Cardiac muscle cell (in vitro differentiated cells and primary cell): ENCODE results near the gene CDH7. TPM values are rescaled to one million over a fixed set of nuclear protein-coding genes. Genes with fewer than 3 reads are reported as not detected.

Source experiments
- DNase-seq, 2 donors: peaks; one replicate each; pipeline versions ENCODE4 v3.0.0 to v3.0.0-alpha.2; 2010 to 2017; ENCODE audit warnings: low read depth in 1 of 2, low spot score in 1 of 2
- H3K27ac ChIP-seq: fragments of 200-600 bp; sonication (generic); 2 replicates; pipeline ENCODE4 v1.5.1; 2016
- H3K27me3 ChIP-seq: fragments of 200-600 bp; sonication (generic); 2 replicates; pipeline ENCODE4 v1.6.0; 2016; ENCODE audit warnings: control low read depth
- H3K36me3 ChIP-seq: fragments of 200-600 bp; sonication (generic); 2 replicates; pipeline ENCODE4 v1.5.1; 2016; ENCODE audit warnings: control low read depth
- H3K4me1 ChIP-seq: fragments of 200-600 bp; sonication (generic); 2 replicates; pipeline ENCODE4 v1.8.1; 2017; ENCODE audit warnings: low read depth, mild to moderate bottlenecking, mixed run types
- H3K4me3 ChIP-seq: fragments of 200-600 bp; sonication (generic); 2 replicates; pipeline ENCODE4 v1.5.1; 2016; ENCODE audit warnings: mild to moderate bottlenecking
- H3K9me3 ChIP-seq: fragments of 200-600 bp; sonication (generic); 2 replicates; pipeline ENCODE4 v1.5.1; 2017; ENCODE audit warnings: low read depth, mild to moderate bottlenecking, control low read depth
- polyA plus RNA-seq: library from polyadenylated mRNA; unstranded; fragments of >200 nt; fragmentation: Nextera tagmentation; extraction: Ambion mirVana; gene quantifications from 2 replicates; pipeline ENCODE4 v1.2.1, GENCODE V29; 2016
- total RNA-seq: library from RNA; depleted of rRNA; stranded (reverse); fragments of >200 nt; gene quantifications from 2 replicates; pipeline ENCODE4 v1.2.3, GENCODE V29; 2016
- TF ChIP-seq, protein P1 (sequence below): IDR thresholded peaks from 2 replicates; pipeline ENCODE4 v1.5.1; 2012; ENCODE audit warnings: low read depth, mild to moderate bottlenecking, low read length

CDH7 gene
- total and polyA plus RNA-seq, 2 experiments from 2014 or later, result 0.01 to 0.74 TPM

DNA sequence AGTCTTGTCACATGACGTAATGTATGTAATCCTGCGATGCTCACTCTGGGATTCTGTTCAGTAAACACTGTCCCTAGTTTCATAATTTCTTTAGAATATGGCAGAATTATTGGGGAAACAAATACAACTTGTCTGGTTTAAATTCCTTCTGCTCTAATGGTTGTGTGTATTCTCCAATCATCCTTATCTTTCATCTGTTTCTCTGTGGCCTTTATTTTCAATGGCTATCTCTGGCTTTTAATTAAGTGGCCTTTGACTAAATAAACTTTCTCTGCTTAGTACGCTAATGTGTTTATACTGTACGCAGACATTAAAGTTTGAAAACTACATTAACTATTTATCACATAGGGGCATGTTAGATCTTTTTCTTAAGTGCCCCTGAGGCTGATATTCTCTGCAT lies 40.9 kb downstream of the CDH7 start:
- Histone ChIP-seq H3K4me3 (no peak overlapping the region), H3K9me3 (no peaks in the 10 kb centered on the region), H3K27ac (no peak overlapping the region), H3K27me3 (no peaks in the 10 kb centered on the region), H3K4me1 (no peaks in the 10 kb centered on the region), H3K36me3 (no peaks in the 10 kb centered on the region)
- TF ChIP-seq, protein P1, sequence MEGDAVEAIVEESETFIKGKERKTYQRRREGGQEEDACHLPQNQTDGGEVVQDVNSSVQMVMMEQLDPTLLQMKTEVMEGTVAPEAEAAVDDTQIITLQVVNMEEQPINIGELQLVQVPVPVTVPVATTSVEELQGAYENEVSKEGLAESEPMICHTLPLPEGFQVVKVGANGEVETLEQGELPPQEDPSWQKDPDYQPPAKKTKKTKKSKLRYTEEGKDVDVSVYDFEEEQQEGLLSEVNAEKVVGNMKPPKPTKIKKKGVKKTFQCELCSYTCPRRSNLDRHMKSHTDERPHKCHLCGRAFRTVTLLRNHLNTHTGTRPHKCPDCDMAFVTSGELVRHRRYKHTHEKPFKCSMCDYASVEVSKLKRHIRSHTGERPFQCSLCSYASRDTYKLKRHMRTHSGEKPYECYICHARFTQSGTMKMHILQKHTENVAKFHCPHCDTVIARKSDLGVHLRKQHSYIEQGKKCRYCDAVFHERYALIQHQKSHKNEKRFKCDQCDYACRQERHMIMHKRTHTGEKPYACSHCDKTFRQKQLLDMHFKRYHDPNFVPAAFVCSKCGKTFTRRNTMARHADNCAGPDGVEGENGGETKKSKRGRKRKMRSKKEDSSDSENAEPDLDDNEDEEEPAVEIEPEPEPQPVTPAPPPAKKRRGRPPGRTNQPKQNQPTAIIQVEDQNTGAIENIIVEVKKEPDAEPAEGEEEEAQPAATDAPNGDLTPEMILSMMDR, result no peak
- no peak for DNase-seq

DNA sequence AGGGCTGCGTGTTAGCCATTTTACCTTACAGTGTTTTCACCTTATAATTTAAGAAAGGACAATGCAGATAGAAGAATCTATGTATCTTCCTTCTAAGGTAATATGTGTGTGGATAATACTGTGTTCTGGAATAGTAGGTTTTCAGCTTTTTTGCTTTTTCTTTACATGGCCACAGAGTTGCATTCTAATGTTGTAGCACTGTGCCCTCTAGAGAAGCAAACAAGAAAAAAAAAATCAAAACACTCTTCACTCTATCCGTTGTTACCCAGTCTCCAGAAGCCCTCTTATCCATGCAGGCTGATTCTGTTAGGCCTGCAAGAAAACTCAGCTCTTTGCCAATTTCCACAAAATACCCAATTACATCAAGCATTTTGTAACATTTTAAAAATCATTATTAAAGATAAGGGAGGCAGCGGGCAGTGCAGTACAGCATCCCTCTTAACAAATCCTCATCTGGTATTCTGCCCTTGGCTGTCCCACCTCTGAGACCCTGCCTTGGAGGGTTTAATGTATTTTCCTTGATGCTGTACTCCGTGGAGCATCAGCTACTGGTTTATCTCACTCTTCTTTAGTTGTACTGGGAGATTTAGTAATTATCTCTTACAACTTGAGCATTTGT lies 41.8 kb downstream of the CDH7 start:
- TF ChIP-seq, protein P1, result no peak
- no peaks in the 10 kb centered on the region for H3K9me3 ChIP-seq
- DNase-seq, result no peak
- no peaks in the 10 kb centered on the region for H3K27me3 ChIP-seq
- H3K4me1 ChIP-seq, result no peaks in the 10 kb centered on the region
- no peak overlapping the region for H3K27ac ChIP-seq
- H3K4me3 ChIP-seq, result no peak overlapping the region
- H3K36me3 ChIP-seq, result no peaks in the 10 kb centered on the region

DNA sequence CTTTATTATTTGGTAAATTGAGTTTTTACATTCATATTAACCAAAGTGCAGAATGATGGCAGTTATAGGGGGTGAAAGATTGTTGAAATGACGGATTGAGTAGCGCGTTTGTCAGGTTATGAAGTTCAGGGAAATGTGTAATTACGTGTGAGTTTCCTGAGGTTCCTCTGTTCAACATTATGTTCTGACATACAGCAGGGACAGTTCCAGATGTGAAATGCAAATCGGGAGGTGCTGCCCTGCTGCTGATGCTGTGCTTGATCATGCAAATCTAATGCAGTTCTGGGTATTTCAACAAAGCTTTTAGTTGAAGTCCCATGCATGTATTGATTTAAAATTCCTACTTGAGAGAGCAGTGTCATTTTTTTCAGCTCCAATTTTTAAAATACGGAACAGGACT lies 57.9 kb downstream of the CDH7 start:
- no peak overlapping the region for H3K27ac ChIP-seq
- no peaks in the 10 kb centered on the region for H3K27me3 ChIP-seq
- no peaks in the 10 kb centered on the region for H3K4me1 ChIP-seq
- H3K36me3 ChIP-seq, result no peaks in the 10 kb centered on the region
- no peak overlapping the region for H3K4me3 ChIP-seq
- no peak for DNase-seq
- no peaks in the 10 kb centered on the region for H3K9me3 ChIP-seq
- TF ChIP-seq, protein P1, result no peak

DNA sequence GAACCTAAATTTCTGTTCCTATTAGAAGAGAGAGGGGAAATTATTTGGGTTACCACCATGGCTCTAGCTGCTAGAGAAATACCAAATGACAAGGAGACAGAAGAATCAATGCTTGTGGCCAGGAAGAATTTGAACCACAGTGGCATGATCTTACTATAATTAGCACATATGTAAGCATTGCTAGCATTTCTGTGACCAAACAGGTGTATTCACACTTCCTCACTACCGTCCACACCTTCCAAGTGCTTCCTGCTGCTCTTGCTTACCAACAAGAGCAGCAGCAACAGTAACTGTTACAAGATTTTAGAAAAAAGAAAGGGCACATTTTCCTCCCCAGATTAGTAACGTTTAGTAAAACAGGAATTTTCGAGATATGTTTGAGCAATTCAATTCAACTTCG lies 60.5 kb downstream of the CDH7 start:
- H3K27ac ChIP-seq, result no peak overlapping the region
- no peaks in the 10 kb centered on the region for H3K9me3 ChIP-seq
- H3K4me3 ChIP-seq, result no peak overlapping the region
- no peaks in the 10 kb centered on the region for H3K4me1 ChIP-seq
- TF ChIP-seq, protein P1, result no peak
- no peak for DNase-seq
- H3K27me3 ChIP-seq, result no peaks in the 10 kb centered on the region
- no peaks in the 10 kb centered on the region for H3K36me3 ChIP-seq

DNA sequence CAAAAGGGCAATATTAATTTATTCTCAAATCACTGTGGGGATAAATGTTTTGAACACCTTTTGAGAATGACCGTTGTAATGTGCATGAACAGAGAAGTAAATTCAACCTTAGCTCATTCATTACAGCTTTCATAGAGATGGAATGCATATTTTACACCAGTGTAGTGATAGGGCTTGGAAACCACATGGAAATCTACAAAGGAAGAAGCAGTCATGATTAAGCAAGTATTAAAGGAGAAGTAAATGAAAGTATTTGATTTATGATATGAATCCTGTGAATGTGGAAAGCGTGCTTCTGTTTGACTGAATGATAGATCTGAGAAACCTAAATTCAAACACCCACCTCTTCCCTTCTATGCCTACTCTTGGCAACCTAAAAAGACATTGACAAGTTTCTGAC lies 64.7 kb downstream of the CDH7 start:
- no peak for DNase-seq
- H3K27ac ChIP-seq, result no peak overlapping the region
- H3K36me3 ChIP-seq, result no peaks in the 10 kb centered on the region
- H3K4me1 ChIP-seq, result no peaks in the 10 kb centered on the region
- no peaks in the 10 kb centered on the region for H3K9me3 ChIP-seq
- H3K27me3 ChIP-seq, result no peaks in the 10 kb centered on the region
- H3K4me3 ChIP-seq, result no peak overlapping the region
- TF ChIP-seq, protein P1, result no peak
